ENCODE data around the gene GPR155.

- TF ChIP-seq CTCF (IDR thresholded peaks at IDR 0.05 in 2 of 3, conservative IDR thresholded peaks at IDR 0.05 in 1 of 3; ENCODE audit: insufficient read depth in 2 of 3, low read depth in 1 of 3, low read length in 3 of 3) (no peak), RNF2 (IDR thresholded peaks at IDR 0.05) (no peak), JUN (IDR thresholded peaks at IDR 0.05; ENCODE audit: borderline replicate concordance, low read depth, low read length) (no peak), JUN (CRISPR knock-in tag; IDR thresholded peaks at IDR 0.05; ENCODE audit: borderline replicate concordance) (no peak), KLF16 (IDR thresholded peaks at IDR 0.05) (no peak), SNAPC5 (CRISPR knock-in tag; IDR thresholded peaks at IDR 0.05) (no peak), SIN3B (IDR thresholded peaks at IDR 0.05; ENCODE audit: low read depth) (no peak)
Observed at GRCh38 chr2:174512345-174512744, 25.5 kb upstream of the GPR155 start.

Data from K562 (cell line).